Stimulated activated CD4-positive, alpha-beta T cell treated with anti-CD3 and anti-CD28 coated beads, TNF-alpha, amount 100 ng/mL, for 48 hours (primary cell): ENCODE data around the gene NRARP.

Experiments used
- DNase-seq, 3 donors: peaks; one replicate each; pipeline ENCODE4 v3.0.0-alpha.2; 2020; ENCODE audit warnings: low read depth in 3 of 3

NRARP gene

DNA sequence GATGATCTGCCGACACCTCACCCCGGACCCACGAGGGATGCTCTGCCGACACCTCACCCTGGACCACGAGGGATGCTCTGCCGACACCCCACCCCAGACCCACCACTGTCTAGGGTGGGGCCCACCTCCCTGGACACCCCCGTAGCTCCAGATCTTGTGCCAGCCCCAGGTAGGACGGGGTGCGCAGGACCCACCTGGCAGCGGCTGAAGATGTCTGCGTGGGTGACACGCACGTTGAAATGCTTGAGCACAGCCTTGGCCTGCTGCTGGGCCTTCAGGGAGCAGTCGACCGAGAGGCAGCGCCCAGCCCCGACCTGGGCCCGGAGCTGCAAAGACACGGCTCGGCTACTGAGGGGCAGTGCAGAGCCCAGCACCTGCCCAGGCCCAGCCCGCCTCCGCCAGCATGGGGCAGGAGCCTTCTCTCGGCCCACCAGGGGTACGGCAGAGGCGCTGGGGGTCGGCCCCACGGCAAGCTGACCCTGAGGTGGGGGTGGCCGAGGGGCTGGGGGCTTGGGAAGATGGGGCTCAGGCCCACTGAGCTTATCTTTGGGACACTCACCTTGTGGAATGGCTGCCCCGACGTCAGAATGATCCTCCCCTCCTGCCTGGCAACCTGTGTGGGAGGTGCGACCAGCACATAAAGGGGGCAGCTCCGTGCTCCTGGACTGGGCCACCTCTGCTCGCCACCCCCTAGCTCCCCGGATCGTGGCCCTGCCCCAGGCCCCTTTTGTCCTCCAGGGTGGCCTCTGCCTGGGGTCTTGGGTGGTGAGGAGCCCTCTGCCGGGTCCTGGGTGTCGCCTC lies 21.7 kb upstream of the NRARP start:
- no peak for DNase-seq

GRCh38 chr9:137321726-137322361 lies 19.8 kb upstream of the NRARP start:
- DNase-seq, result no peak

- DNase-seq, result no peak
Measured at GRCh38 chr9:137320555-137321384, 18.7 kb upstream of the NRARP start.

DNA sequence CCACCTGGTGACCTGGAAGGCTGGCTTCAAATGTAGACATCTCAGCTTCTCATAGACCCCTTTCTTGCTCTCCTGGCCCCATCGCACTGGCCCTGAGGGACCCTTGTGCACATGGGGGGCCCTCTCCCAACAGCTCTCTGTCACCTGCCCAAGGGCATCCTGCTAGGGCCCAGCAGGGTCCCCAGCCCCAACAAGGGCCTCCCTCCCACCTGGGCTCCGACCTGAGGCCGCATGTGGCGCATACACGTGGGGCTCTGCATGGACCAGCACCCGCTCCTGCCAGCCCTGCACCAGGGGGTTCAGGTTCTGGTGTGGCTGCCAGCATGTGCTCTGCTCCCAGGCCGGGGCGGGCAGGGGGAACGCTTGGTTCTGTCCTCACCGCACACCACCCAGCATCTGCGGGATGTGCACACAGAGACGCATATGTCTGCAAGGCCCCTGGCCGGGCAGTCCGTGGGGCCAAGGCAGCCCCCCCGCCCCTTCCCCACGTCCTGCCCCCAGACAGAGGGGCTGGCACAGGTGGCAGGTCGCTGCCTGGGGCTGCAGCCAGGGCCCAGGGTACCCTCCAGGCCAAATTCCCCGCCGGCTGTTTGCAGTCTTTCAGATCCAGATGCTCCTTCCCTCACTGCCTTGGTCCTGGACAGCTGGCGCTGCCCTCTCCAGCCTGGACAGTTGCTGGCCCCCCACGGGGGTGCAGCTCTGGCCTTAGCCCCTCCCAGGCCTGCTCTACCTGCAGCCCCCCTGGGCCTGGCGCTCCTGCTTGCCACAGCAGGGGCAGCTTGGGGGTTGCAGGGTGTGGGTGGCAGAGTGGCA lies 17.9 kb upstream of the NRARP start:
- no peak for DNase-seq

DNA sequence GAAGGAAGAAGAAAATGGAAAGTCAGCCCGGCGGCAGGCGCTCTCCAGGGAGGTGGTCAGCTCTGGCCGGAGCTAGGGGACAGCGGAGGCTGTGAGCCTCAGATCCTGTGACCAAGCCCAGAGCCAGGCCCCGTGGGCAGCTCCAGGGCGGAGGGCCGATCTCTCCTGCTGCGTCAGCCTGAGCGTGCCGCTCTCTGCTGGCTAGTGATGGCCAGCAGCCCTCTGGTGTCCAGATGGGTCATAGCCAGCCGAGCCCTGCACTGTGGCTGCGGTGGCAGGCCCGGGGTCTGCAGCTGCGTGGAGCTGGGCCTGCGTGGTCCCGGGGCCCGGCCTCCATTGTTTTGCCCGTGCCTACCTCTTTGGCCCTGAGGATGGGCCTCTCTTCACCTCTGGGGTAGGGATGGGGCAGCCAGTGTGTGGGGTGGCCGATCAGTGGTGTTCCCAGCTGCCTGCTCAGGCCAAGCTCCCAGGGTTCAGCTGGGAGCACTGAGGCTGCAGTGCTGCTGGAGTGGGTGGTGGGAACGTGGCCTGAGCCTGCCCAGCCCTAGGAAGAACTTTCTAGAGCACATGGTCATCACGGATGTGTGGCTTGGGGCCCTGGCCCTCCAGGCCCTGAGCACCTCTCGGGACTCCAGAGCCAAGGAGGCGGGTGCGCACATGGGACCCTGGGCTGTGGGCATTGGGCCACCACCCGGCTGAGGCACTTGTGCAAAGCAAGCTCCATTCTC lies 17.1 kb upstream of the NRARP start:
- no peak for DNase-seq

DNA sequence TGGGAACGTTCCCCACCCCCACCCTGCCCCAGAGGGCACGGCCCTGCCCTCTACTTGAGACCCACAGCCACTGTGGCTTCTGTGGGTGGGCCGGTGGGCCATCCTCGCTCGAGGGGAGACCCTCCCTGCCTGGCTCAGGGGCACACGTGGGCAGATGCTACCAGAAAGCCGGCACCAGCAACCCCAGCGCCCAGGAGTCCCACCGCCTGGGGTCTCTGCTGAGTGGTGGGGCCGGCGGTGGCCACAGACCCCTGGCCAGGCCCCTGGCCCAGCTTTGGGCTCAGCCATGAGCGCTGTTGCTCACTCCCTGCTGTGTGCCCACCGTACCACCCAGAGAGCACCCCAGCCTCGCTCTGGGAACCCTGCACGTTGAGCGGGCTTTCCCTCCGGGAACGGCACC lies 16.5 kb upstream of the NRARP start:
- DNase-seq, result no peak

DNA sequence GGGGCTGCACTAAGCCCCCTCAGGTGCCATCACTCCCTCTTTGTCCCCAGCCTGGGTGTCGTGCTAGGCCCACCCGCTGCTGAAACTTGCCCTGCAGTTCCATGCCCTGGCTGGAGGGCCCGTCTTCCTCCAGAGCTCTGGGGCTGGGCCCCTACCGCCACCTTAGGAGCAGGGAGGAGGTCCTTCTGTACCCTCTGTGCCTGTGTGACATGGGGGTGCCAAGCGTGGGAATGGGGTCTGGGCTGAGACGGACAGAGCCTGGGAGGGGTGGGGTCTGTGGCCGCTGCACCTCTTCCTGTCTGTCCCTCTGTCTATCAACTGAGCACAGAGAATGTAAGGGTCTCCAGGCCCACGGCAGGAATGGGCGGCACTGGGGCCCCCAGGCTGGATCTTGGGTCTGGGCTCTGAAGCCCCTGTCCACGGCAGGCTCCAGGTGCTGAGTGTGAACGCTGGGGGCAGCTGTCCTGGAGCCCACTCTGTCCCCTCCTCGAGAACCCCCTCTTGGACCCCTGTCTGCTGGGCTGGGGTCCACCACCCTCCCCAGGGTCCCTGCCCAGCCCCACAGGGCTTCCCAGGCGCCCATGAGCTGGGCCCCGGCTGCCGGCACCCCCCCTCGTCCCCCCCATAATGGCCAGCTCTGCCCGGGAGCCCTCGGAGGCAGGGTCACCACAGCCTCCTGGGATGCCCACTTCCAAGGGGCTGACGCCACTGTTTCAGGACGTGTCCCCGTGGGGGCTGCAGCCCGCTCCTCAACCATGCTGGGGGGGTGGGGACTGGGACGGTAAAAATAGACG lies 15.8 kb upstream of the NRARP start:
- DNase-seq, result no peak

DNA sequence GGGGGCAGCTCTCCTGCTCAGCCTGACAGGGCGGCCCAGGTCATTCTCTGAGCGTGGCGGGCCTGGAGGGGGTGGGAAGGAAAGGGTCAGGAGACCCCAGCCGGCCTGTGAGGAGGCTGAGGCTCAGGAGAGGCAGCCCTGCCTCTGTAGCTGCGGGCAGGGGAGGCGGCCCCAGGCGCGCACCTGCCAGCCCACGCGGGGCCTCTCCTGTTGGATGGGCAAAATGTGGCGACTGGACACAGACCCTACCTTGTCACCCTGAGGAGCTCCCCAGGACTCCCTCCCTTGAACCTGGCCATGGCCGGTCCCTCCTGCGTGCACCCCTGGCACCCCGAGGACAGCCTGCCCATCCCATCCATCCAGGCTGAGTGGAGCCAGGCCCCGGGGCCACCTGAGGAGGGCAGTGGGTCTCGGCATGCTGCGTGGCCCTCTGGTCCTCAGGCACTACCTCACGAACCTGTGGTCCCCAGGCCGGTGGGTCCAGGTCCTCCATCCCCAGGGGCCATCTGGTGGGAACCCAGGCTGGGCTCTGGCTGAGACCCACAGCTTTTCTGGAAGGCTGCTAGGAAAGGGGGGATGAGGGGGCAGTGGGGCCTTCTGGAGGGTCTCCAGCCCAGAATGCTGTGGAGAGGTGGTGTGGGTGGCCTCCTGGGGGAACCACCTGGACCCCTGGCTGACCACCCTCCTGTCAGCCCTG lies 15.1 kb upstream of the NRARP start:
- no peak for DNase-seq

DNA sequence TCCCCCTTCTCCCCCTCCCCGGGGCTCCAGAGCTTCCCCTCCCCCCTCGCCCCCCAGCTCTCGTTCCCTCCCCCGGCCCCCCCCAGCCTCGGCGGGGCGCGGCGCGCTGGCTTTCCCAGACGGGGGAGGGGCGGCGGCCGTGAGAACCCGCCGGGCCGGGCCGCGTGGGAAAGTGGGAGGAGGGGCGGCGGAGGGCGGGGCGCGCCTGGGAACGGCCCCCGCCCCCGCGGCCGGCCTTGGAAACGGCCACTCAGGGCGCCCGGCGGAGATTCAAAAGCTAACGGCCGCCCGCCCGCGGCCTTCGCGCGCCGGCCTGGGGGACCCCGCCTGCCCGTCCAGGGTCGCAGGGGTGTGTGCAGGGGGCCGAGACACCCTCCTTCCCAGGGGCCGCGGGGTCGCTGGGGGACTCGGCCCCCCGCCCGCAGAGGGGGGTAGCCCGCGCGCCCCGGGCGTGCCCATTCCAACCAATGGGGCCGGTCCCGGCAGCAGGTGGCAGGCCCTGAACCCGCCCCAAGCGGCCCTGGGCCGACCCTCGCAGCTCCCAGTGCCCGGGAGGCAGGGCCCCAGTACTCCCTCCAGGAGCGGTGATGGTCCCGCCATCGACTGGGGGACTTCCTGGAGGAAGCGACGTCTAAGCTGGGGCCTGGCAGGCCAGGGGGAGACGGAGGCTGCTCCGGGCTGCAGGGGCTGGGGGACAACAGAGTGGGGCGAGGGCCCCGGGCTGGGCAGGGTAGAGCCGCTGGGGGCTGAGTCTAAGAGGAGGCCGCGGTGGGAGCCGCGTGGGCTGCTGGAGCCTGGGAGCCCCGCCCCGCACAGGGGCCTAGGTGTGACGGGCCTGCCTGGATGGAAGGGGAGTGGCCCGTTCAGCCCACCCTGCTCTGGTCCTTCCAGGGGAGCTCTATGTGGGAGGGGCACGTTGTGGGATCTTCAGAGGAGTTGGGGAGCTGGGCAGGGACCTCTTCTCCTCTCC lies 14.2 kb upstream of the NRARP start:
- DNase-seq, result no peak

GRCh38 chr9:137315581-137316011 lies 13.5 kb upstream of the NRARP start:
- no peak for DNase-seq

DNA sequence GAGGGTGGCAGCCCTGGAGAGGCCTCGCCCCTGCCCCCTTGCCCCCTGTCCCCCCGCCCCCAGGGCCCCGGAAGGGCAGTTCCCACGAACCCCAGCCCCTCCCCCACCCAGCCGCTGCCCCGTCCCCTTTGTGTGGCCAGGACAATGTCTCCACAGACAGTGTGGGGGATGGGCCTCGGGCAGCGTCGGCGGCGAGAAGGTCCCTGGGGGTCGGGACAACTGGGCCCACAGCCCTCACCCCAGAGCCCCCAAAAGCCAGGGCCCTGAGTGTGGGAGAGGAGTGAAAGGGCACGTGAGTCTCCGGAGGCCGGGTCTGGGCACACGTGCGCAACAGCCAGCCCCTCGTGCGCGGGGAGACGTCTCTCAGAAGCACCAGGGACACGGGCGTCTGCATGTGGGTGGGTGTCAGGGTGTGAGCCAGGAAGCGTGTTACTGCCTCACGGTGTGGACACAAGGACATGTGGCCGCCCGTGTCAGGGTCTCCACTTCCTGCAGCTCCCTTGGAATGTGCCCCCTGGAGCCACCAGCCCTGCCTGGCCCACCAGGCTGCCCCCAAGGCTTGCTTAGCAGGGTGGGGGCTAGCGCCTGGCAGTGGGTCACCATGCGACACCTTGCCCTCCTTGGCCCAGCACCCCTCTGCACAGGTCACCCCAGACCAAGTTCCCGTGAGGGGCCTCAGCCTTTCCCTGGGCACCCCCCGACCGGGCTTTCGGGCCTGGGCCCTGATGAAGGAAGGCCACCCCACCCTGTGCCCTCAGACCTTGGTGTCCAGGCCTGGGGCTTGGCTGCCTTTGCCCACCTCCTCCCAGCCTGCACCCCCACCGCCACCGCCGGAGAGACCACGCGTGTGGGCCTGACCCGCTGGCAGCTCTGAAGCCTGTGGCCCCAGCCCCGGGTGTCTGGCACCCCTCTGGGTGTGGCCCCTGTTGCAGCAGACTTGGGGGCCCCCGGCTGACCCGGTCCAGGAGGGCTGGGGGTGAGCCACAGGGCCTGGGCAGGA lies 12.8 kb upstream of the NRARP start:
- DNase-seq, result no peak

GRCh38 chr9:137313956-137314560 lies 12.0 kb upstream of the NRARP start:
- no peak for DNase-seq

GRCh38 chr9:137313326-137313936 lies 11.4 kb upstream of the NRARP start:
- DNase-seq, result no peak

GRCh38 chr9:137312852-137313325 lies 10.8 kb upstream of the NRARP start:
- DNase-seq, result no peak

GRCh38 chr9:137311986-137312851 lies 10.1 kb upstream of the NRARP start:
- no peak for DNase-seq
